HCT116 (cell line): ENCODE results near the gene PLD4. TPM values are rescaled to one million over a fixed set of nuclear protein-coding genes. Genes with fewer than 3 reads are reported as not detected.

Experiments
- ATAC-seq: fragments of 200-7000 bp; cut with Tn5 transposase; 2 replicates; pipeline ENCODE4 v1.9.1; 2020; ENCODE audit warnings: mild to moderate bottlenecking, moderate library complexity
- BruUV-seq: library from RNA; stranded (reverse); fragments of 400-500 nt; replicated peaks from 2 replicates; lab custom pipeline; 2021; lab: Mats Ljungman, UMichigan
- CTCF ChIA-PET: fragments of 300-600 bp; sonication (Branson Sonifier 250); formaldehyde crosslinking; loops from one replicate; lab custom pipeline; 2021; ENCODE audit warnings: antibody characterized with exemption; lab: Charles Lee
- POLR2A ChIA-PET: fragments of 300-600, 350-600 bp; sonication (Branson Sonifier 250); formaldehyde crosslinking; loops from one replicate; lab custom pipeline; 2021; ENCODE audit warnings: antibody characterized with exemption; lab: Charles Lee
- RAD21 ChIA-PET, 2 experiments: fragments of 300-600 bp; sonication (Branson Sonifier 250); formaldehyde crosslinking; loops; one replicate each; lab custom pipeline; 2023; ENCODE audit warnings: low total read pairs in 2 of 2; ENCODE audit not compliant: uncharacterized antibody in 2 of 2, unreplicated experiment in 2 of 2, low non-redundant PET in 1 of 2; lab: Charles Lee
- DNase-seq: peaks from one replicate; pipeline ENCODE4 v3.0.0-alpha.2; 2010; ENCODE audit warnings: low read depth, low spot score
- H2AFZ ChIP-seq: fragments of 200-600 bp; shearing (Covaris generic), sonication (generic); 2 replicates; pipeline ENCODE4 v1.6.1; 2017; ENCODE audit warnings: low read depth, mixed run types, mixed read lengths, antibody characterized with exemption, low read length; ENCODE audit not compliant: poor library complexity, severe bottlenecking
- H3K27ac ChIP-seq: 2 replicates; pipeline ENCODE4 v1.5.1; 2012; ENCODE audit warnings: low read depth, low read length
- H3K27me3 ChIP-seq: fragments of 200-600 bp; sonication (generic); 2 replicates; pipeline ENCODE4 v1.6.1; 2016; ENCODE audit warnings: mixed run types, low read length, mixed read lengths; ENCODE audit not compliant: insufficient read depth
- H3K36me3 ChIP-seq, 2 experiments: fragments of 200-500 bp in 1 of 2; fragments of 200-600 bp in 1 of 2; sonication (Bioruptor generic) in 1 of 2; sonication (generic) in 1 of 2; 2 replicates each; pipeline versions ENCODE4 v1.5.1 to v1.6.1; 2014 to 2016; ENCODE audit warnings: low read length in 2 of 2, inconsistent platforms in 1 of 2, mixed read lengths in 1 of 2, mixed run types in 1 of 2; ENCODE audit not compliant: insufficient read depth in 2 of 2, control insufficient read depth in 1 of 2
- H3K4me1 ChIP-seq, 2 experiments: fragments of 200-600 bp in 1 of 2; sonication (generic) in 1 of 2; 2 replicates each; pipeline versions ENCODE4 v1.5.1 to v1.6.1; 2012 to 2017; ENCODE audit warnings: low read length in 2 of 2, inconsistent platforms in 1 of 2, mild to moderate bottlenecking in 1 of 2, mixed read lengths in 1 of 2, mixed run types in 1 of 2, moderate library complexity in 1 of 2; ENCODE audit not compliant: insufficient read depth in 2 of 2, control insufficient read depth in 1 of 2
- H3K4me2 ChIP-seq: fragments of 200-600 bp; sonication (generic); 2 replicates; pipeline ENCODE4 v1.6.1; 2017; ENCODE audit warnings: mixed run types, low read length, mixed read lengths
- H3K4me3 ChIP-seq, 2 experiments: fragments of 200-600 bp in 1 of 2; sonication (generic) in 1 of 2; replicated peaks in 1 of 2; 2 replicates each; pipeline ENCODE4 v1.5.1; 2011 to 2016; ENCODE audit warnings: low read length in 2 of 2, control low read depth in 1 of 2, low read depth in 1 of 2, mild to moderate bottlenecking in 1 of 2, mixed read lengths in 1 of 2, mixed run types in 1 of 2
- H3K79me2 ChIP-seq: fragments of 200-600 bp; sonication (generic); 2 replicates; pipeline ENCODE4 v1.6.1; 2017; ENCODE audit warnings: mild to moderate bottlenecking, mixed run types, low read length, moderate library complexity, mixed read lengths; ENCODE audit not compliant: insufficient read depth
- H3K9ac ChIP-seq: fragments of 200-600 bp; sonication (generic); 2 replicates; pipeline ENCODE4 v1.6.1; 2016; ENCODE audit warnings: low read length, mixed read lengths
- H3K9me2 ChIP-seq: fragments of 200-600 bp; sonication (generic), shearing (Covaris generic); 2 replicates; pipeline ENCODE4 v1.6.1; 2017; ENCODE audit warnings: mixed run types, mild to moderate bottlenecking, moderate library complexity; ENCODE audit not compliant: insufficient read depth
- H3K9me3 ChIP-seq, 2 experiments: fragments of 200-500 bp in 1 of 2; fragments of 200-600 bp in 1 of 2; sonication (Bioruptor generic) in 1 of 2; sonication (generic) in 1 of 2; 2 replicates each; pipeline ENCODE4 v1.6.1; 2014 to 2017; ENCODE audit warnings: low read length in 2 of 2, mixed read lengths in 2 of 2, inconsistent platforms in 1 of 2, low read depth in 1 of 2, mild to moderate bottlenecking in 1 of 2, mixed run types in 1 of 2, moderate library complexity in 1 of 2; ENCODE audit not compliant: control insufficient read depth in 1 of 2, insufficient read depth in 1 of 2
- H4K20me1 ChIP-seq: fragments of 200-600 bp; sonication (generic), shearing (Covaris generic); 2 replicates; pipeline ENCODE4 v1.6.1; 2017; ENCODE audit warnings: mixed run types, mild to moderate bottlenecking, moderate library complexity; ENCODE audit not compliant: insufficient read depth
- CBX3 ChIP-seq: IDR thresholded peaks from 2 replicates; pipeline ENCODE4 v1.6.1; 2012; ENCODE audit warnings: low read depth
- EGR1 ChIP-seq: IDR thresholded peaks from 2 replicates; pipeline ENCODE4 v1.6.1; 2012; ENCODE audit warnings: low read depth
- EZH2 ChIP-seq: fragments of 200-600 bp; sonication (generic); IDR thresholded peaks from 2 replicates; pipeline ENCODE4 v1.6.1; 2017; ENCODE audit warnings: antibody characterized with exemption, mixed run types
- EZH2phosphoT487 ChIP-seq: fragments of 200-600 bp; IDR thresholded peaks from 2 replicates; pipeline ENCODE4 v1.6.1; 2018; ENCODE audit warnings: antibody characterized with exemption, borderline replicate concordance
- FOSL1 ChIP-seq: IDR thresholded peaks from 2 replicates; pipeline ENCODE4 v1.6.1; 2012; ENCODE audit warnings: low read depth
- JUND ChIP-seq: IDR thresholded peaks from 2 replicates; pipeline ENCODE4 v1.6.1; 2012
- SP1 ChIP-seq: IDR thresholded peaks from 2 replicates; pipeline ENCODE4 v1.6.1; 2012; ENCODE audit warnings: low read depth
- TCF7L2 ChIP-seq: IDR thresholded peaks from 2 replicates; pipeline ENCODE4 v1.7.0; 2011; ENCODE audit warnings: borderline replicate concordance, inconsistent platforms; ENCODE audit not compliant: insufficient read depth, insufficient read length; ENCODE audit errors: extremely low read depth
- YY1 ChIP-seq: IDR thresholded peaks from 2 replicates; pipeline ENCODE4 v1.6.1; 2011; ENCODE audit warnings: low read length, low read depth, moderate library complexity, mild to moderate bottlenecking; ENCODE audit not compliant: insufficient replicate concordance; ENCODE audit errors: extremely low read depth
- intact Hi-C: fragments of 100-400 bp; cut with micrococcal nuclease; formaldehyde crosslinking; loops from 2 replicates; pipeline ENCODE4 v1.10.0; 2022
- total RNA-seq: library from RNA; stranded (reverse); gene quantifications from one replicate; pipeline ENCODE4 v1.2.1, GENCODE V29; 2021; ENCODE audit not compliant: unreplicated experiment
- TF ChIP-seq, protein P1 (sequence below): IDR thresholded peaks from 2 replicates; pipeline ENCODE4 v1.6.1; 2011; ENCODE audit warnings: mild to moderate bottlenecking, low read length, moderate library complexity; ENCODE audit not compliant: insufficient replicate concordance; ENCODE audit errors: extremely low read depth
- TF ChIP-seq, protein P2 (sequence below), 3 experiments: fragments of 200-600 bp in 1 of 3; sonication (generic) in 1 of 3; IDR thresholded peaks in 2 of 3; conservative IDR thresholded peaks in 1 of 3; 2 replicates each; pipeline ENCODE4 v1.5.1; 2012 to 2017; ENCODE audit warnings: low read depth in 2 of 3, low read length in 2 of 3, antibody characterized with exemption in 1 of 3, borderline replicate concordance in 1 of 3, control low read depth in 1 of 3, mild to moderate bottlenecking in 1 of 3, mixed read lengths in 1 of 3, mixed run types in 1 of 3, moderate library complexity in 1 of 3; ENCODE audit not compliant: insufficient read depth in 1 of 3
- TF ChIP-seq, protein P3 (sequence below): IDR thresholded peaks from 2 replicates; pipeline ENCODE4 v1.6.1; 2012

The PLD4 gene
- total RNA-seq, 1 experiment from 2014 or later, result 0.12 TPM

- TF ChIP-seq EZH2 (no peak), TCF7L2 (no peak)
Measured at GRCh38 chr14:104929268-104930230, 4.9 kb downstream of the PLD4 start (continued).

- Histone ChIP-seq H2AFZ (no peak overlapping the region), H3K4me1 (peaks cover 0 to 7% of the 10 kb centered on the region in 2 experiments; a peak in 1 of 4 replicates), H3K9ac (no peak overlapping the region), H3K27me3 (no peaks in the 10 kb centered on the region), H3K9me2 (no peaks in the 10 kb centered on the region), H3K4me3 (no peak overlapping the region), H3K9me3 (no peaks in the 10 kb centered on the region), H3K4me2 (no peak overlapping the region), H4K20me1 (no peaks in the 10 kb centered on the region), H3K36me3 (no peaks in the 10 kb centered on the region), H3K27ac (no peak overlapping the region), H3K79me2 (no peaks in the 10 kb centered on the region)
- intact Hi-C loops, result no loop called here
- BruUV-seq, result no TSS peak
- ChIA-PET CTCF (no interaction called here), RAD21 (no interaction called here), POLR2A (no interaction called here)
- DNase-seq, result no peak
- ATAC-seq, result no peak
- TF ChIP-seq JUND, result no peak
- TF ChIP-seq, protein P1, sequence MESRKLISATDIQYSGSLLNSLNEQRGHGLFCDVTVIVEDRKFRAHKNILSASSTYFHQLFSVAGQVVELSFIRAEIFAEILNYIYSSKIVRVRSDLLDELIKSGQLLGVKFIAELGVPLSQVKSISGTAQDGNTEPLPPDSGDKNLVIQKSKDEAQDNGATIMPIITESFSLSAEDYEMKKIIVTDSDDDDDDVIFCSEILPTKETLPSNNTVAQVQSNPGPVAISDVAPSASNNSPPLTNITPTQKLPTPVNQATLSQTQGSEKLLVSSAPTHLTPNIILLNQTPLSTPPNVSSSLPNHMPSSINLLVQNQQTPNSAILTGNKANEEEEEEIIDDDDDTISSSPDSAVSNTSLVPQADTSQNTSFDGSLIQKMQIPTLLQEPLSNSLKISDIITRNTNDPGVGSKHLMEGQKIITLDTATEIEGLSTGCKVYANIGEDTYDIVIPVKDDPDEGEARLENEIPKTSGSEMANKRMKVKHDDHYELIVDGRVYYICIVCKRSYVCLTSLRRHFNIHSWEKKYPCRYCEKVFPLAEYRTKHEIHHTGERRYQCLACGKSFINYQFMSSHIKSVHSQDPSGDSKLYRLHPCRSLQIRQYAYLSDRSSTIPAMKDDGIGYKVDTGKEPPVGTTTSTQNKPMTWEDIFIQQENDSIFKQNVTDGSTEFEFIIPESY, result no peak
- TF ChIP-seq FOSL1, result no peak
- TF ChIP-seq, protein P2, sequence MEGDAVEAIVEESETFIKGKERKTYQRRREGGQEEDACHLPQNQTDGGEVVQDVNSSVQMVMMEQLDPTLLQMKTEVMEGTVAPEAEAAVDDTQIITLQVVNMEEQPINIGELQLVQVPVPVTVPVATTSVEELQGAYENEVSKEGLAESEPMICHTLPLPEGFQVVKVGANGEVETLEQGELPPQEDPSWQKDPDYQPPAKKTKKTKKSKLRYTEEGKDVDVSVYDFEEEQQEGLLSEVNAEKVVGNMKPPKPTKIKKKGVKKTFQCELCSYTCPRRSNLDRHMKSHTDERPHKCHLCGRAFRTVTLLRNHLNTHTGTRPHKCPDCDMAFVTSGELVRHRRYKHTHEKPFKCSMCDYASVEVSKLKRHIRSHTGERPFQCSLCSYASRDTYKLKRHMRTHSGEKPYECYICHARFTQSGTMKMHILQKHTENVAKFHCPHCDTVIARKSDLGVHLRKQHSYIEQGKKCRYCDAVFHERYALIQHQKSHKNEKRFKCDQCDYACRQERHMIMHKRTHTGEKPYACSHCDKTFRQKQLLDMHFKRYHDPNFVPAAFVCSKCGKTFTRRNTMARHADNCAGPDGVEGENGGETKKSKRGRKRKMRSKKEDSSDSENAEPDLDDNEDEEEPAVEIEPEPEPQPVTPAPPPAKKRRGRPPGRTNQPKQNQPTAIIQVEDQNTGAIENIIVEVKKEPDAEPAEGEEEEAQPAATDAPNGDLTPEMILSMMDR (IDR thresholded peaks at IDR 0.05 in 2 of 3, conservative IDR thresholded peaks at IDR 0.05 in 1 of 3; ENCODE audit: borderline replicate concordance in 1 of 3, insufficient read depth in 1 of 3, low read depth in 2 of 3, low read length in 2 of 3), result no peak
- TF ChIP-seq SP1, result no peak
- no peak for TF ChIP-seq EGR1
- TF ChIP-seq, protein P3, sequence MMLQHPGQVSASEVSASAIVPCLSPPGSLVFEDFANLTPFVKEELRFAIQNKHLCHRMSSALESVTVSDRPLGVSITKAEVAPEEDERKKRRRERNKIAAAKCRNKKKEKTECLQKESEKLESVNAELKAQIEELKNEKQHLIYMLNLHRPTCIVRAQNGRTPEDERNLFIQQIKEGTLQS, result no peak
- TF ChIP-seq EZH2phosphoT487, result no peak
- no peak for TF ChIP-seq YY1
- TF ChIP-seq TCF7L2, result no peak
- TF ChIP-seq EZH2, result no peak
- TF ChIP-seq CBX3, result no peak
Measured at GRCh38 chr14:104930526-104931303, 6.0 kb downstream of the PLD4 start.
